Small intestine (tissue), 7 donors: ENCODE measurements around the gene DYRK2. TPM values are rescaled to one million over a fixed set of nuclear protein-coding genes. Genes with fewer than 3 reads are reported as not detected.

Source experiments
- DNase-seq, 2 donors: peaks; one replicate each; pipeline versions ENCODE4 v3.0.0 to v3.0.0-alpha.2; 2013
- FAIRE-seq: peaks from 2 replicates; lab custom pipeline; 2012; peaks lifted over from hg19 to GRCh38; lab: Jason Lieb, UNC
- H3K27ac ChIP-seq, 3 donors: one replicate each; pipeline ENCODE4 v1.5.1; 2013; ENCODE audit warnings: low read length in 2 of 3, mild to moderate bottlenecking in 2 of 3, control low read depth in 1 of 3, inconsistent platforms in 1 of 3, low read depth in 1 of 3, moderate library complexity in 1 of 3
- H3K27me3 ChIP-seq, 3 donors: one replicate each; pipeline ENCODE4 v1.6.1; 2013; ENCODE audit warnings: low read length in 3 of 3, inconsistent platforms in 1 of 3; ENCODE audit not compliant: control insufficient read depth in 3 of 3, insufficient read depth in 3 of 3
- H3K36me3 ChIP-seq, 3 donors: one replicate each; pipeline ENCODE4 v1.6.1; 2013; ENCODE audit warnings: low read length in 3 of 3, inconsistent platforms in 1 of 3, low read depth in 1 of 3, mild to moderate bottlenecking in 1 of 3, moderate library complexity in 1 of 3; ENCODE audit not compliant: control insufficient read depth in 3 of 3, insufficient read depth in 2 of 3
- H3K4me1 ChIP-seq, 3 donors: one replicate each; pipeline ENCODE4 v1.6.1; 2013; ENCODE audit warnings: low read length in 2 of 3, inconsistent platforms in 1 of 3, low read depth in 1 of 3, mild to moderate bottlenecking in 1 of 3, moderate library complexity in 1 of 3; ENCODE audit not compliant: control insufficient read depth in 3 of 3, insufficient read depth in 2 of 3
- H3K4me3 ChIP-seq, 3 donors: one replicate each; pipeline ENCODE4 v1.5.1; 2013; ENCODE audit warnings: low read length in 3 of 3, control low read depth in 1 of 3, inconsistent platforms in 1 of 3, low read depth in 1 of 3, mild to moderate bottlenecking in 1 of 3, moderate library complexity in 1 of 3
- H3K9me3 ChIP-seq, 2 donors: one replicate each; pipeline ENCODE4 v1.6.1; 2013; ENCODE audit warnings: low read depth in 1 of 2, low read length in 1 of 2; ENCODE audit not compliant: control insufficient read depth in 2 of 2, insufficient read depth in 1 of 2
- WGBS, 3 donors: extraction: QIAGEN DNeasy Blood & Tissue Kit; methylation state at CpG; one replicate each; pipeline ENCODE4 v1.1.7; 2013; 5-methylcytosine and 5-hydroxymethylcytosine counted together
- polyA plus RNA-seq, 4 donors: library from polyadenylated mRNA; stranded (reverse) in 3 of 4; unstranded in 1 of 4; fragments of 200-250 nt in 3 of 4; fragments of 120-200 nt in 1 of 4; gene quantifications; one replicate each; pipeline versions ENCODE4 v1.2.1 to v1.2.3, GENCODE V29; 2013
- donor health status: healthy with polysubstance abuse.
- donor health status: control.
- donor health status: control.
- donor health status: Bipolar disorder and iron deficiency.
- donor health status: healthy.

DYRK2 gene
- polyA plus RNA-seq, 4 donors: 12.2 to 65.0 (median 12.3) TPM

GRCh38 chr12:67621112-67621511 is 27.4 kb upstream of the DYRK2 start:
- no peak overlapping the region for H3K27ac ChIP-seq
- no peaks in the 10 kb centered on the region for H3K4me1 ChIP-seq
- no peak overlapping the region for H3K4me3 ChIP-seq
- no peaks in the 10 kb centered on the region for H3K9me3 ChIP-seq
- DNase-seq (no peak), FAIRE-seq (no peak)
- no peaks in the 10 kb centered on the region for H3K36me3 ChIP-seq
- no peaks in the 10 kb centered on the region for H3K27me3 ChIP-seq
- 75 to 91% (median 91%) methylated on average over 1 of the region's 1 CpG for WGBS, 3 donors

GRCh38 chr12:67621926-67622325 is 26.6 kb upstream of the DYRK2 start:
- H3K4me3 ChIP-seq: no peak overlapping the region
- no peaks in the 10 kb centered on the region for H3K4me1 ChIP-seq
- no peak overlapping the region for H3K27ac ChIP-seq
- no peaks in the 10 kb centered on the region for H3K27me3 ChIP-seq
- DNase-seq (no peak), FAIRE-seq (no peak)
- no peaks in the 10 kb centered on the region for H3K9me3 ChIP-seq
- H3K36me3 ChIP-seq: no peaks in the 10 kb centered on the region
- 95 to 97% (median 95%) methylated on average over 4 of the region's 4 CpGs for WGBS, 3 donors

GRCh38 chr12:67623259-67623658 is 25.3 kb upstream of the DYRK2 start:
- WGBS, 3 donors: 93 to 100% (median 93%) methylated on average over 3 of the region's 3 CpGs
- H3K36me3 ChIP-seq: no peaks in the 10 kb centered on the region
- no peak for FAIRE-seq

DNA sequence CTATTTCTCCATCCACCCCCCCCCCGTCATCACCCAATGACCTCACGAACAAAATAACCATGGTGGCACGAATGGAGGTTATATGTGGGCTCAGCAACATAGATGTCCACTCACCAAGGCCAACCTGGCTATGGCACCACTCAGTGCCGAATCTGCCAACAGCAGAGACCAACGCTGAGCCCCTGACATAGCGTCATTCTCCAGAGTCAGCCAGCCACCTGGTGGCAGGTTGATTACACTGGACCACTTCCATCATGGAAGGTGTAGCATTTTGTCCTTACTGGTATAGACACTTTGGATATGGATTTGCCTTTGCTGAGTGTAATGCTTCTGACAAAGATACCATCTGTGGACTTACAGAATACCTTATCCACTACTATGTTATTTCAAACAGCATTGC is 24.2 kb upstream of the DYRK2 start:
- Histone ChIP-seq H3K4me3 (no peak overlapping the region), H3K4me1 (peaks cover 0 to 2% (median 0%) of the 10 kb centered on the region in 3 donors), H3K27ac (no peak overlapping the region), H3K9me3 (no peaks in the 10 kb centered on the region), H3K27me3 (no peaks in the 10 kb centered on the region), H3K36me3 (no peaks in the 10 kb centered on the region)
- DNase-seq (no peak), FAIRE-seq (no peak)
- WGBS, 3 donors: 96 to 99% (median 97%) methylated on average over 6 of the region's 6 CpGs

More at GRCh38 chr12:67623259-67623658, 25.3 kb upstream of the DYRK2 start:
- DNase-seq: no peak
- no peaks in the 10 kb centered on the region for H3K9me3 ChIP-seq
- no peak overlapping the region for H3K27ac ChIP-seq
- H3K4me1 ChIP-seq: peaks cover 0 to 2% (median 0%) of the 10 kb centered on the region in 3 donors
- H3K4me3 ChIP-seq: no peak overlapping the region
- no peaks in the 10 kb centered on the region for H3K27me3 ChIP-seq

DNA sequence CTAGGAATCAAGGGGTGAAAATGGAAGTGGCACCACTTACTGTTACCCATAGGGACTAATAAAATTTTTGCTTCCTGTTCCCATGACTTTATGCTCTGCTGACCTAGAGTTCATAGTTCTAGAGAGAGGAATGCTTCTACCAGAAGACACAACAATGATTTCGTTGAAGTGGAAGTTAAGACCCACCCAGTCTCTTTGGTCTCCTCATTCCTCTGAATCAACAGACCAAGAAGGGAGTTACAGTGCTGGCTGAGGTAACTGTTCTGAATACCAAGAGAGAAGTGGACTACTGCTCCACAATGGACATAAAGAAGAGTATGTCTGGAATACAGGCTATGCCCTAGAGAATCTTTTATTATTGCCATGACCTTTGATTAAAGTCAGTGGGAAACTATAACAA is 23.5 kb upstream of the DYRK2 start:
- no peak overlapping the region for H3K27ac ChIP-seq
- H3K27me3 ChIP-seq: no peaks in the 10 kb centered on the region
- peaks cover 0 to 2% (median 0%) of the 10 kb centered on the region in 3 donors for H3K4me1 ChIP-seq
- no peak overlapping the region for H3K4me3 ChIP-seq
- 33 to 54% (median 41%) methylated on average over 1 of the region's 1 CpG for WGBS, 3 donors
- no peaks in the 10 kb centered on the region for H3K36me3 ChIP-seq
- no peaks in the 10 kb centered on the region for H3K9me3 ChIP-seq
- DNase-seq: peak; percentile 16 to 29
- no peak for FAIRE-seq

- WGBS, 3 donors: 91 to 100% (median 95%) methylated on average over 2 of the region's 2 CpGs
- H3K36me3 ChIP-seq: no peaks in the 10 kb centered on the region
- H3K27me3 ChIP-seq: no peaks in the 10 kb centered on the region
- no peak overlapping the region for H3K27ac ChIP-seq
- FAIRE-seq (no peak), DNase-seq (no peak)
- H3K4me1 ChIP-seq: peaks cover 0 to 2% (median 0%) of the 10 kb centered on the region in 3 donors
- H3K9me3 ChIP-seq: no peaks in the 10 kb centered on the region
- H3K4me3 ChIP-seq: no peak overlapping the region
Measured at GRCh38 chr12:67626156-67626555, 22.4 kb upstream of the DYRK2 start.

DNA sequence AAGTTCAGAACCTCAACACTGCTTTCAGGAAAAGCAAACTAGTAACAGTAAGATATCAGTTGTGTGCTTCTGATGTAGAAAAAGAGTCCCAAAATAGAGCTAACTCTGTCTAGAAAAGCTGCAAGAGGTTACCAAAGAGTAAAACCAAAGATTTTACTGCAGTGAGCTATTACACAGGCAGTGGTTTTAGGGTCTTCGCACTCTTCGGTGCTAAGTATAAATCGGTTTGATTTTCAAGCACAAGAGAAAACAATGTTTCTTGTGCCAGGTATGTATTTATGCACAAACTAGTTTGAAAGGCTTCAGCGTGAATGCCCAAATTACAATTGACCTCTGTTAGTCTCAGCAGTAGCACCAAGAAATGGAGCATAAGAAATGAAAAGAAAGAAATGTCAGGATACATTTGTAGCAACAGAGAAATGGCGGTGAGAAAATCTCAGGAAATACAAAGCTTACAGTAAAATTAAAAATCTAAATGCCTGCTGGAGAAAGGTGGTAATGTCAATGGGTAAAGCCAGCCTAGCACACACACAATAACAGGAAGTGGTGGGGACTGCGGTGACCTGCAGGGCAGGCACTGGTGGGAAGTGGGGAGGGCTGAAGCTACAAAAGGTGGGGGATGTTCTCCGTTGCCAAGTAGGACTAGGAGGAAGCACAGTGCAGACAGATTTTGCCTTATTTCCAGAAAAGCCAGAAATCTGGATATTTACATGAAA is 18.0 kb upstream of the DYRK2 start:
- H3K27ac ChIP-seq: peak overlapping the region in 1 of 3 donors; percentile 51
- H3K36me3 ChIP-seq: no peaks in the 10 kb centered on the region
- DNase-seq: peak in 1 of 2 donors; percentile 67
- FAIRE-seq: no peak
- no peak overlapping the region for H3K4me3 ChIP-seq
- H3K27me3 ChIP-seq: no peaks in the 10 kb centered on the region
- peaks cover 0 to 2% (median 0%) of the 10 kb centered on the region in 3 donors for H3K4me1 ChIP-seq
- WGBS, 3 donors: 51 to 71% (median 54%) methylated on average over 7 of the region's 7 CpGs
- no peaks in the 10 kb centered on the region for H3K9me3 ChIP-seq

DNA sequence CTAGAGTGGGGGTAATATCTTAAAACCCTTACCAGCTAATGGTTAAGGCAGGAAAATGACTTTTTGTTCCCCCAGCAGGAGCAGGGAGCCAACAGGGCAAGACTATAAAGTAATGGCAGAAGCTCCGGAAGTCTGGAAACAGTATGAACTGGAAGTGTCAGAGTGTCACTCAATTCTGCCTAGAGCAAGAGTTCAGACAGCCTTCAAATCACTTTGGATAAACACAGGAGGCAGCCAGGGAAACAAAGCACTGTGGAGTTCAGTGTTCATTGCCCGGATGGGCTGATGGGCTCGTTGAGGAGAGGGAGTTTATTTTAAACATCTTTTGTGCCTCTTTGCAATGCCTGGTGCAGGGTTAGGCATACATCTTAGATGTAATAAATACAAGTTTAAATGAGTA is 16.5 kb upstream of the DYRK2 start:
- H3K9me3 ChIP-seq: no peaks in the 10 kb centered on the region
- no peak overlapping the region for H3K4me3 ChIP-seq
- peaks cover 0 to 2% (median 0%) of the 10 kb centered on the region in 3 donors for H3K4me1 ChIP-seq
- DNase-seq: no peak
- no peak overlapping the region for H3K27ac ChIP-seq
- H3K36me3 ChIP-seq: no peaks in the 10 kb centered on the region
- whole genome bisulfite sequencing, 3 donors: 60 to 75% (median 66%) methylated on average over 3 of the region's 3 CpGs
- no peaks in the 10 kb centered on the region for H3K27me3 ChIP-seq
- no peak for FAIRE-seq
